ENCODE results near the gene SHC1. TPM values are rescaled to one million over a fixed set of nuclear protein-coding genes. Genes with fewer than 3 reads are reported as not detected.

Gene SHC1
- total and polyA plus RNA-seq, 2 donors (not counting 1 experiment from before 2014, with no cell fraction given), result 50.1 to 61.4 TPM

DNA sequence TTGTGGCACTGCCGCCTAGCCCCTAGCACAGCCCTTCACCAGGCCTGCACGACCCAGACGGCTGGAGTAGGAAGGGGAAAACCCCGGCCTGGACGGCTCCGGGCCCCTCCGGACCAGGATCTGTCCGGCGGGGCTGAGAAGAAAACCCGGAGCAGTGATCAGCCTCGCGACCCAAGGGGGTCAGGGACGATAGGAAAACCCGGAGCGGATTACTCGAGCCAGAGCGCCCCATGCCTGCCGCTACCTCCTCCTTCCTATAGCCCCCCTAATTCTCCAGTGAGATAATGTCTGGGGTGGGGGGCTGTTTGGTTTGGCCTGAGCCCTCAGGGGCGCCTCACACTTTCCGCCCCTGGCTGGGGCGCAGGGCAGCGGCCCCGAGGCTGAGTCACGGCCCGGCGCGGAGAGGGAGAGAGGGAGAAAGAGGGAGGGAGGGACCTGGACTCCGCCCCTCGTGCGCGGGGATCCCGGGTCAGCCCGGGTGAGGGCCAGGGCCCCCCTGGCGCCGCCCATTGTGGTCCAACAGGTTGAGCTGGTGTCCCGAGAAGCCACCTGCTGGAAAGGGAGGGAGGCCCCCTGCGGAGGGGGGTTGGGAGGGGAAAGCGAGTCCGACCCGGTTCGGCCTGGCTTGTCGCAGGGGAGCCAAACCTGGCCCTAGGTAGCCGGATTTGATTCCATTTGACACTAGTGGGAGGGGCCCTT is 30.3 kb upstream of the SHC1 start:
- no peak for TF ChIP-seq EZH2 (IDR thresholded peaks at IDR 0.05; ENCODE audit: borderline replicate concordance, insufficient read depth, low read depth, low read length, poor library complexity, severe bottlenecking)
- TF ChIP-seq, protein P1, sequence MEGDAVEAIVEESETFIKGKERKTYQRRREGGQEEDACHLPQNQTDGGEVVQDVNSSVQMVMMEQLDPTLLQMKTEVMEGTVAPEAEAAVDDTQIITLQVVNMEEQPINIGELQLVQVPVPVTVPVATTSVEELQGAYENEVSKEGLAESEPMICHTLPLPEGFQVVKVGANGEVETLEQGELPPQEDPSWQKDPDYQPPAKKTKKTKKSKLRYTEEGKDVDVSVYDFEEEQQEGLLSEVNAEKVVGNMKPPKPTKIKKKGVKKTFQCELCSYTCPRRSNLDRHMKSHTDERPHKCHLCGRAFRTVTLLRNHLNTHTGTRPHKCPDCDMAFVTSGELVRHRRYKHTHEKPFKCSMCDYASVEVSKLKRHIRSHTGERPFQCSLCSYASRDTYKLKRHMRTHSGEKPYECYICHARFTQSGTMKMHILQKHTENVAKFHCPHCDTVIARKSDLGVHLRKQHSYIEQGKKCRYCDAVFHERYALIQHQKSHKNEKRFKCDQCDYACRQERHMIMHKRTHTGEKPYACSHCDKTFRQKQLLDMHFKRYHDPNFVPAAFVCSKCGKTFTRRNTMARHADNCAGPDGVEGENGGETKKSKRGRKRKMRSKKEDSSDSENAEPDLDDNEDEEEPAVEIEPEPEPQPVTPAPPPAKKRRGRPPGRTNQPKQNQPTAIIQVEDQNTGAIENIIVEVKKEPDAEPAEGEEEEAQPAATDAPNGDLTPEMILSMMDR (IDR thresholded peaks at IDR 0.05), result no peak
- H3K9me3 Mint-ChIP-seq (ENCODE audit: insufficient read depth), result no peaks in the 10 kb centered on the region
- no peaks in the 10 kb centered on the region for H3K27me3 Mint-ChIP-seq
- intact Hi-C loops (cut with micrococcal nuclease), result loop anchor here (1.0 to 5.0 kb wide), 5 partner anchors 62 to 674 kb away; partner anchors contain the start of genes ADAR, ATP8B2, EFNA4 and UBE2Q1
- no peaks in the 10 kb centered on the region for H3K27me3 ChIP-seq (replicated peaks in 1 of 4; ENCODE audit: control extremely low read depth in 1 of 4, control insufficient read depth in 3 of 4, insufficient read depth in 4 of 4, low read length in 3 of 4)
- peak overlapping the region; percentile 74 to 95 (median 86) for H3K4me3 ChIP-seq (ENCODE audit: control extremely low read depth in 1 of 5, extremely low read depth in 1 of 5, insufficient read depth in 1 of 5, low read depth in 2 of 5, low read length in 4 of 5)
- ChIA-PET CTCF (interaction anchor here (0.8 to 18.4 kb wide), 15 partner anchors 13 to 331 kb away, joined by 3 to 295 read pairs (median 6); partner anchors contain the start of genes ADAM15, CKS1B, FLAD1 and PBXIP1), POLR2A (interaction anchor here (0.6 to 7.4 kb wide), 4 partner anchors 14 to 64 kb away, joined by 6 to 74 read pairs (median 8); partner anchors contain the start of genes CKS1B and PMVK)
- peak overlapping the region; percentile 96 for H3K27ac Mint-ChIP-seq
- H3K79me2 ChIP-seq (ENCODE audit: control insufficient read depth, insufficient read depth, low read length), result peaks cover 38% of the 10 kb centered on the region
- peaks cover 41% of the 10 kb centered on the region for H3K4me1 Mint-ChIP-seq
- H2AFZ ChIP-seq (ENCODE audit: insufficient read depth, low read depth, low read length, poor library complexity, severe bottlenecking), result peak overlapping the region; percentile 90
- H3K27ac ChIP-seq (ENCODE audit: low read length in 2 of 2), result peak overlapping the region; percentile 73 to 80
- H3K36me3 ChIP-seq (replicated peaks in 1 of 2; ENCODE audit: control extremely low read depth in 1 of 2, control insufficient read depth in 1 of 2, extremely low read depth in 1 of 2, insufficient read depth in 2 of 2, low read length in 1 of 2), result no peaks in the 10 kb centered on the region
- no peaks in the 10 kb centered on the region for H4K20me1 ChIP-seq (ENCODE audit: control insufficient read depth, insufficient read depth, low read length, poor library complexity, severe bottlenecking)
- H3K4me2 ChIP-seq (replicated peaks; ENCODE audit: low read depth, low read length, poor library complexity, severe bottlenecking), result peak overlapping the region; percentile 97
- DNase-seq, result peak; percentile 89
- no peaks in the 10 kb centered on the region for H3K9me3 ChIP-seq (ENCODE audit: control extremely low read depth in 1 of 3, control insufficient read depth in 2 of 3, insufficient read depth in 1 of 3, low read length in 2 of 3)
- H3K9ac ChIP-seq (ENCODE audit: low read length), result peak overlapping the region; percentile 91
- peak overlapping the region; percentile 90 for H3K4me3 Mint-ChIP-seq
- ATAC-seq (ENCODE audit: low read depth), result peak; percentile 32
- H3K4me1 ChIP-seq (ENCODE audit: control insufficient read depth in 2 of 2, insufficient read depth in 2 of 2, low read length in 2 of 2), result peaks cover 31 to 40% of the 10 kb centered on the region in 2 donors
- 0% methylated on average over 37 of the region's 43 CpGs for WGBS (ENCODE audit: insufficient coverage)

DNA sequence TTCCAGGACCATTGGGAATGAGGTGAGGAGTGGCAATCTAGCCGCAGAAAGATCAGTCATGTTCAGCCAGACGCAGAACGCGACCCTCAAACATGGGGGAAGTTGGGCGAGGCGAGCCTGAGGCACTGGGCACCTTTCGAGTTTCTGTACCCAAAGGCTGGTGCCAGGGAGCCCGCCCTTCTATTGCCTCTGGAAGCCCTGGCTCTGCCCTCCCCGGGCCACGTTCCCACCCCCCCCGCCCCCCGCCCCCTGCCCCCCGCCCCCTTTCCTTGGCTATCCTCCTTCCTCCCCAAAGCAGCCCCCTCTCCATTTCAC is 29.8 kb upstream of the SHC1 start:
- Histone ChIP-seq H4K20me1 (ENCODE audit: control insufficient read depth, insufficient read depth, low read length, poor library complexity, severe bottlenecking) (no peaks in the 10 kb centered on the region), H3K4me2 (replicated peaks; ENCODE audit: low read depth, low read length, poor library complexity, severe bottlenecking) (peak overlapping the region; percentile 97), H3K79me2 (ENCODE audit: control insufficient read depth, insufficient read depth, low read length) (peaks cover 33% of the 10 kb centered on the region), H3K9ac (ENCODE audit: low read length) (peak overlapping the region; percentile 91), H3K27ac (ENCODE audit: low read length in 2 of 2) (peak overlapping the region; percentile 73 to 80), H3K36me3 (replicated peaks in 1 of 2; ENCODE audit: control extremely low read depth in 1 of 2, control insufficient read depth in 1 of 2, extremely low read depth in 1 of 2, insufficient read depth in 2 of 2, low read length in 1 of 2) (no peaks in the 10 kb centered on the region), H2AFZ (ENCODE audit: insufficient read depth, low read depth, low read length, poor library complexity, severe bottlenecking) (peak overlapping the region; percentile 90), H3K4me3 (ENCODE audit: control extremely low read depth in 1 of 5, extremely low read depth in 1 of 5, insufficient read depth in 1 of 5, low read depth in 2 of 5, low read length in 4 of 5) (peak overlapping the region; percentile 63 to 95 (median 86)), H3K9me3 (ENCODE audit: control extremely low read depth in 1 of 3, control insufficient read depth in 2 of 3, insufficient read depth in 1 of 3, low read length in 2 of 3) (no peaks in the 10 kb centered on the region), H3K4me1 (ENCODE audit: control insufficient read depth in 2 of 2, insufficient read depth in 2 of 2, low read length in 2 of 2) (peaks cover 26 to 35% of the 10 kb centered on the region in 2 donors), H3K27me3 (replicated peaks in 1 of 4; ENCODE audit: control extremely low read depth in 1 of 4, control insufficient read depth in 3 of 4, insufficient read depth in 4 of 4, low read length in 3 of 4) (no peaks in the 10 kb centered on the region)
- Mint-ChIP-seq H3K4me3 (peak overlapping the region; percentile 90), H3K9me3 (ENCODE audit: insufficient read depth) (no peaks in the 10 kb centered on the region), H3K27ac (peak overlapping the region; percentile 93), H3K27me3 (no peaks in the 10 kb centered on the region), H3K4me1 (peaks cover 36% of the 10 kb centered on the region)
- no peak for TF ChIP-seq EZH2 (IDR thresholded peaks at IDR 0.05; ENCODE audit: borderline replicate concordance, insufficient read depth, low read depth, low read length, poor library complexity, severe bottlenecking)
- TF ChIP-seq, protein P1 (IDR thresholded peaks at IDR 0.05), result no peak
- WGBS (ENCODE audit: insufficient coverage), result 0% methylated on average over 4 of the region's 13 CpGs
- ATAC-seq (ENCODE audit: low read depth) (no peak), DNase-seq (no peak)
- intact Hi-C loops (cut with micrococcal nuclease), result loop anchor here (2.0 to 5.0 kb wide), 4 partner anchors 62 to 673 kb away; partner anchors contain the start of genes ADAR, ATP8B2, EFNA4 and UBE2Q1
- CTCF ChIA-PET, result interaction anchor here (1.0 to 18.4 kb wide), 15 partner anchors 12 to 331 kb away, joined by 3 to 295 read pairs (median 9); partner anchors contain the start of genes CKS1B, FLAD1, PBXIP1 and PMVK
- POLR2A ChIA-PET, result interaction anchor here (0.7 to 7.4 kb wide), 7 partner anchors 12 to 64 kb away, joined by 3 to 74 read pairs (median 6); partner anchors contain the start of genes CKS1B and PMVK

All from B cell (primary cell).